IMR-90 (cell line): ENCODE data around the gene PSMG4. TPM values are rescaled to one million over a fixed set of nuclear protein-coding genes. Genes with fewer than 3 reads are reported as not detected.

Source experiments
- ATAC-seq: fragments of 200-7000 bp; cut with Tn5 transposase; 2 replicates; pipeline ENCODE4 v1.9.1; 2020; ENCODE audit warnings: low read depth, mild to moderate bottlenecking, moderate library complexity
- BruUV-seq: library from RNA; stranded (reverse); fragments of 400-500 nt; replicated peaks from 2 replicates; lab custom pipeline; 2021; lab: Mats Ljungman, UMichigan
- CTCF ChIA-PET: fragments of 300-600 bp; formaldehyde crosslinking; extraction: SDS; loops from one replicate; lab custom pipeline; 2021; ENCODE audit warnings: antibody characterized with exemption; lab: Yijun Ruan, JAX
- POLR2A ChIA-PET: fragments of 300-600 bp; sonication (Branson Sonifier 250); formaldehyde crosslinking; loops from one replicate; lab custom pipeline; 2022; ENCODE audit warnings: antibody characterized with exemption; ENCODE audit not compliant: unreplicated experiment; lab: Charles Lee
- DNase-seq: peaks from one replicate; pipeline ENCODE4 v3.0.0; 2013
- H2AFZ ChIP-seq: replicated peaks from 2 replicates; pipeline ENCODE3; 2013; ENCODE audit warnings: low read length, mild to moderate bottlenecking; ENCODE audit not compliant: poor library complexity
- H2AK5ac ChIP-seq: 2 replicates; pipeline ENCODE4 v1.6.1; 2013; ENCODE audit warnings: low read depth, low read length, inconsistent platforms
- H2AK9ac ChIP-seq: replicated peaks from 2 replicates; pipeline ENCODE3; 2013; ENCODE audit warnings: mild to moderate bottlenecking, low read depth, low read length, moderate library complexity; ENCODE audit not compliant: poor library complexity
- H2BK120ac ChIP-seq: 2 replicates; pipeline ENCODE4 v1.6.1; 2013; ENCODE audit warnings: low read depth, low read length, inconsistent platforms
- H2BK15ac ChIP-seq: 3 replicates; pipeline ENCODE4 v1.6.1; 2013; ENCODE audit warnings: low read depth, low read length, inconsistent platforms
- H2BK20ac ChIP-seq: 2 replicates; pipeline ENCODE4 v1.6.1; 2013; ENCODE audit warnings: low read depth, mild to moderate bottlenecking, inconsistent platforms, low read length, moderate library complexity
- H2BK5ac ChIP-seq: 2 replicates; pipeline ENCODE4 v1.6.1; 2013; ENCODE audit warnings: mild to moderate bottlenecking, low read depth, low read length, inconsistent platforms; ENCODE audit not compliant: poor library complexity, severe bottlenecking
- H3K14ac ChIP-seq: replicated peaks from 2 replicates; pipeline ENCODE4 v1.6.1; 2013; ENCODE audit warnings: low read depth, low read length, inconsistent platforms
- H3K18ac ChIP-seq: 2 replicates; pipeline ENCODE4 v1.6.1; 2013; ENCODE audit warnings: low read depth, low read length, control low read depth
- H3K23ac ChIP-seq: 2 replicates; pipeline ENCODE4 v1.6.1; 2013; ENCODE audit warnings: low read depth, low read length, inconsistent platforms
- H3K27ac ChIP-seq: 2 replicates; pipeline ENCODE4 v1.5.1; 2013; ENCODE audit warnings: mild to moderate bottlenecking, control low read depth, low read length; ENCODE audit not compliant: insufficient read depth
- H3K27me3 ChIP-seq: 2 replicates; pipeline ENCODE4 v1.6.1; 2013; ENCODE audit warnings: low read length; ENCODE audit not compliant: control insufficient read depth, insufficient read depth
- H3K36me3 ChIP-seq: 2 replicates; pipeline ENCODE4 v1.6.1; 2013; ENCODE audit warnings: low read length, mixed read lengths; ENCODE audit not compliant: control insufficient read depth, insufficient read depth
- H3K4ac ChIP-seq: 2 replicates; pipeline ENCODE4 v1.6.1; 2013; ENCODE audit warnings: low read depth, low read length, inconsistent platforms
- H3K4me1 ChIP-seq: 2 replicates; pipeline ENCODE4 v1.6.1; 2013; ENCODE audit warnings: low read length, mixed read lengths; ENCODE audit not compliant: control insufficient read depth, insufficient read depth
- H3K4me2 ChIP-seq: 2 replicates; pipeline ENCODE4 v1.6.1; 2013; ENCODE audit warnings: low read depth, mild to moderate bottlenecking, control low read depth, low read length, moderate library complexity
- H3K4me3 ChIP-seq: 2 replicates; pipeline ENCODE4 v1.5.1; 2013; ENCODE audit warnings: low read depth, mild to moderate bottlenecking, control low read depth, low read length, moderate library complexity; ENCODE audit not compliant: insufficient read depth
- H3K56ac ChIP-seq: 2 replicates; pipeline ENCODE4 v1.6.1; 2013; ENCODE audit warnings: low read length, inconsistent platforms; ENCODE audit not compliant: insufficient read depth; ENCODE audit errors: extremely low read depth
- H3K79me1 ChIP-seq, 2 experiments: 2 replicates each; pipeline ENCODE4 v1.6.1; 2013; ENCODE audit warnings: low read length in 2 of 2, inconsistent platforms in 1 of 2, low read depth in 1 of 2
- H3K9ac ChIP-seq: 2 replicates; pipeline ENCODE4 v1.6.1; 2013; ENCODE audit warnings: low read depth, low read length, control low read depth
- H3K9me1 ChIP-seq: 2 replicates; pipeline ENCODE4 v1.6.1; 2013; ENCODE audit warnings: low read length, inconsistent platforms; ENCODE audit not compliant: insufficient read depth
- H3K9me3 ChIP-seq: 2 replicates; pipeline ENCODE4 v1.6.1; 2013; ENCODE audit warnings: low read length; ENCODE audit not compliant: control insufficient read depth, insufficient read depth
- H4K20me1 ChIP-seq: 2 replicates; pipeline ENCODE4 v1.6.1; 2013; ENCODE audit warnings: low read length, inconsistent platforms; ENCODE audit not compliant: insufficient read depth
- H4K5ac ChIP-seq: 2 replicates; pipeline ENCODE4 v1.6.1; 2013; ENCODE audit warnings: mild to moderate bottlenecking, low read depth, low read length, control low read depth
- H4K8ac ChIP-seq, 2 experiments: 2 replicates each; pipeline ENCODE4 v1.6.1; 2013; ENCODE audit warnings: low read depth in 2 of 2, low read length in 2 of 2, control low read depth in 1 of 2, inconsistent platforms in 1 of 2
- H4K91ac ChIP-seq: 2 replicates; pipeline ENCODE4 v1.6.1; 2013; ENCODE audit warnings: low read depth, low read length, inconsistent platforms; ENCODE audit not compliant: insufficient read depth
- POLR2A ChIP-seq: IDR thresholded peaks from 2 replicates; pipeline ENCODE4 v1.6.1; 2012; ENCODE audit warnings: mild to moderate bottlenecking, low read depth, low read length
- USF2 ChIP-seq: fragments of 150-350 bp; IDR thresholded peaks from 2 replicates; pipeline ENCODE4 v1.6.1; 2017; ENCODE audit warnings: mild to moderate bottlenecking, antibody characterized with exemption, low read length, low read depth
- WGBS, 2 experiments: methylation state at CpG; one replicate each; pipeline versions ENCODE4 v1.1.5 to v1.1.7; 2013; ENCODE audit warnings: missing lambda C conversion rate in 2 of 2; ENCODE audit not compliant: insufficient read length in 1 of 2; ENCODE audit errors: extremely low coverage in 2 of 2; 5-methylcytosine and 5-hydroxymethylcytosine counted together
- dilution Hi-C: fragments of 300-500 bp; cut with HindIII; formaldehyde crosslinking; loops from one replicate; pipeline ENCODE4 v1.14.3; 2018; ENCODE audit warnings: low sequenced_read_pairs; ENCODE audit not compliant: unreplicated experiment
- in situ Hi-C: fragments of 300-500 bp; cut with MboI; formaldehyde crosslinking; loops from 3 replicates; pipeline ENCODE4 v1.14.3; 2019; ENCODE audit warnings: low sequenced_read_pairs, inconsistent platforms, mixed read lengths
- intact Hi-C: fragments of 100-400 bp; cut with micrococcal nuclease; formaldehyde crosslinking; loops from 2 replicates; pipeline ENCODE4 v1.10.0; 2022
- polyA plus RNA-seq, 3 experiments: library from polyadenylated mRNA; depleted of rRNA; stranded (reverse); fragments of >200 nt; gene quantifications; 2 replicates each; pipeline ENCODE4 v1.2.3, GENCODE V29; 2012; ENCODE audit warnings: low replicate concordance in 1 of 3
- total RNA-seq: library from RNA; depleted of rRNA; stranded (reverse); fragments of >200 nt; gene quantifications from 2 replicates; pipeline ENCODE4 v1.2.3, GENCODE V29; 2012

Gene PSMG4
- total and polyA plus RNA-seq, 2 of the 4 experiments (the other 2 are of a cell fraction), result 5.6 to 13.4 TPM

- H4K8ac ChIP-seq, result no peak overlapping the region
- no peak overlapping the region for H3K18ac ChIP-seq
- no peak overlapping the region for H3K14ac ChIP-seq
- no peaks in the 10 kb centered on the region for H3K4me1 ChIP-seq
- peaks cover 12% of the 10 kb centered on the region for H3K9me3 ChIP-seq
- no peak overlapping the region for H2AFZ ChIP-seq
- no peak overlapping the region for H2AK5ac ChIP-seq
- H2BK120ac ChIP-seq, result no peak overlapping the region
- no peak overlapping the region for H4K5ac ChIP-seq
- no peaks in the 10 kb centered on the region for H3K36me3 ChIP-seq
- no peak overlapping the region for H3K4me3 ChIP-seq
- dilution Hi-C loops (no loop called here), intact Hi-C loops (no loop called here), in situ Hi-C loops (no loop called here)
- DNase-seq (no peak), ATAC-seq (no peak)
- BruUV-seq, result no TSS peak
- no peak overlapping the region for H3K23ac ChIP-seq
- no peak overlapping the region for H3K4ac ChIP-seq
- ChIA-PET CTCF (no interaction called here), POLR2A (no interaction called here)
- H4K91ac ChIP-seq, result no peak overlapping the region
- H2AK9ac ChIP-seq, result no peak overlapping the region
- TF ChIP-seq POLR2A (no peak), USF2 (no peak)
- WGBS, 2 experiments, result 75% methylated on average over 1 of the region's 8 CpGs; no CpG with 5 or more reads in 1 of the 2 experiments
- no peak overlapping the region for H3K27ac ChIP-seq
- H4K20me1 ChIP-seq, result no peaks in the 10 kb centered on the region
- H3K79me1 ChIP-seq, result no peaks in the 10 kb centered on the region
- no peak overlapping the region for H2BK5ac ChIP-seq
- H3K4me2 ChIP-seq, result no peak overlapping the region
- peaks cover 18% of the 10 kb centered on the region for H3K27me3 ChIP-seq
- no peak overlapping the region for H3K56ac ChIP-seq
- no peak overlapping the region for H2BK20ac ChIP-seq
- no peaks in the 10 kb centered on the region for H3K9me1 ChIP-seq
- H2BK15ac ChIP-seq, result no peak overlapping the region
- no peak overlapping the region for H3K9ac ChIP-seq
Observed at GRCh38 chr6:3301506-3301905, 42.8 kb downstream of the PSMG4 start.
